ENCODE measurements around the gene LKAAEAR1. TPM values are rescaled to one million over a fixed set of nuclear protein-coding genes. Genes with fewer than 3 reads are reported as not detected.

The LKAAEAR1 gene
- total and polyA plus RNA-seq, 2 donors from 2014 or later, result 0.31 TPM; not detected in 1

- H3K27me3 ChIP-seq (ENCODE audit: control insufficient read depth, insufficient read depth, low read length), result peaks cover 2% of the 10 kb centered on the region
- no peak for FAIRE-seq
- intact Hi-C loops (cut with DNase I), result no loop called here
Measured at GRCh38 chr20:64101731-64102621, 17.8 kb upstream of the LKAAEAR1 start.

GRCh38 chr20:64100946-64101688, 16.9 kb upstream of the LKAAEAR1 start:
- Histone ChIP-seq H3K27me3 (ENCODE audit: control insufficient read depth, insufficient read depth, low read length) (peaks cover 2% of the 10 kb centered on the region), H3K4me1 (ENCODE audit: control insufficient read depth in 2 of 3, insufficient read depth in 2 of 3, low read depth in 1 of 3, low read length in 3 of 3) (no peaks in the 10 kb centered on the region), H3K27ac (ENCODE audit: low read depth in 2 of 2, low read length in 2 of 2) (no peak overlapping the region), H3K9ac (ENCODE audit: low read length in 3 of 3) (no peak overlapping the region), H3K36me3 (ENCODE audit: control insufficient read depth in 2 of 3, insufficient read depth in 3 of 3, low read length in 3 of 3) (no peaks in the 10 kb centered on the region), H3K9me3 (ENCODE audit: control insufficient read depth in 2 of 3, insufficient read depth in 1 of 3, low read length in 3 of 3) (peaks cover 0 to 2% (median 0%) of the 10 kb centered on the region in 3 donors), H3K4me3 (ENCODE audit: low read length in 3 of 3) (no peak overlapping the region)
- no peak for FAIRE-seq
- intact Hi-C loops (cut with DNase I), result no loop called here
- peak in 1 of 5 donors; percentile 41 for DNase-seq
- no peak for TF ChIP-seq CTCF (IDR thresholded peaks at IDR 0.05; ENCODE audit: borderline replicate concordance, extremely low read depth, insufficient read depth)

More at GRCh38 chr20:64101731-64102621, 17.8 kb upstream of the LKAAEAR1 start:
- Histone ChIP-seq H3K4me3 (ENCODE audit: low read length in 3 of 3) (no peak overlapping the region), H3K9me3 (ENCODE audit: control insufficient read depth in 2 of 3, insufficient read depth in 1 of 3, low read length in 3 of 3) (no peaks in the 10 kb centered on the region), H3K4me1 (ENCODE audit: control insufficient read depth in 2 of 3, insufficient read depth in 2 of 3, low read depth in 1 of 3, low read length in 3 of 3) (no peaks in the 10 kb centered on the region), H3K36me3 (ENCODE audit: control insufficient read depth in 2 of 3, insufficient read depth in 3 of 3, low read length in 3 of 3) (no peaks in the 10 kb centered on the region), H3K27ac (ENCODE audit: low read depth in 2 of 2, low read length in 2 of 2) (no peak overlapping the region), H3K9ac (ENCODE audit: low read length in 3 of 3) (no peak overlapping the region)
- peak in 3 of 5 donors; percentile 59 to 71 (median 64) for DNase-seq
- TF ChIP-seq CTCF (IDR thresholded peaks at IDR 0.05; ENCODE audit: borderline replicate concordance, extremely low read depth, insufficient read depth), result peak; percentile 38

GRCh38 chr20:64100566-64100888, 16.3 kb upstream of the LKAAEAR1 start:
- Histone ChIP-seq H3K4me1 (ENCODE audit: control insufficient read depth in 2 of 3, insufficient read depth in 2 of 3, low read depth in 1 of 3, low read length in 3 of 3) (no peaks in the 10 kb centered on the region), H3K4me3 (ENCODE audit: low read length in 3 of 3) (no peak overlapping the region), H3K9ac (ENCODE audit: low read length in 3 of 3) (no peak overlapping the region), H3K27ac (ENCODE audit: low read depth in 2 of 2, low read length in 2 of 2) (no peak overlapping the region), H3K27me3 (ENCODE audit: control insufficient read depth, insufficient read depth, low read length) (peaks cover 2% of the 10 kb centered on the region), H3K9me3 (ENCODE audit: control insufficient read depth in 2 of 3, insufficient read depth in 1 of 3, low read length in 3 of 3) (peaks cover 0 to 2% (median 0%) of the 10 kb centered on the region in 3 donors), H3K36me3 (ENCODE audit: control insufficient read depth in 2 of 3, insufficient read depth in 3 of 3, low read length in 3 of 3) (no peaks in the 10 kb centered on the region)
- intact Hi-C loops (cut with DNase I), result no loop called here
- no peak for DNase-seq
- FAIRE-seq, result no peak
- no peak for TF ChIP-seq CTCF (IDR thresholded peaks at IDR 0.05; ENCODE audit: borderline replicate concordance, extremely low read depth, insufficient read depth)
